B cell (primary cell): ENCODE data around the gene BLOC1S2. TPM values are rescaled to one million over a fixed set of nuclear protein-coding genes. Genes with fewer than 3 reads are reported as not detected.

Source experiments
- ATAC-seq: fragments of 200-7000 bp; cut with Tn5 transposase; one replicate; pipeline ENCODE4 v1.10.0; 2021; ENCODE audit warnings: low read depth, mild to moderate bottlenecking, moderate number of reproducible peaks, moderate library complexity
- CTCF ChIA-PET: fragments of 350-600 bp; sonication (Branson Sonifier 250); formaldehyde crosslinking; loops from one replicate; lab custom pipeline; 2021; ENCODE audit warnings: antibody characterized with exemption, inconsistent platforms; lab: Charles Lee
- POLR2A ChIA-PET: fragments of 350-600 bp; sonication (Branson Sonifier 250); formaldehyde crosslinking; loops from one replicate; lab custom pipeline; 2021; ENCODE audit warnings: antibody characterized with exemption; lab: Charles Lee
- DNase-seq: peaks from one replicate; pipeline ENCODE4 v3.0.0; 2013
- H2AFZ ChIP-seq: 2 replicates; pipeline ENCODE4 v1.6.1; 2012; ENCODE audit warnings: mild to moderate bottlenecking, low read depth, low read length; ENCODE audit not compliant: insufficient read depth, poor library complexity, severe bottlenecking
- H3K27ac ChIP-seq, 2 donors: 1 replicate in 1 of 2; 2 replicates in 1 of 2; pipeline ENCODE4 v1.5.1; 2012 to 2013; ENCODE audit warnings: low read length in 2 of 2, mild to moderate bottlenecking in 2 of 2, moderate library complexity in 1 of 2
- H3K27me3 ChIP-seq, 4 experiments: fragments of 200-600 bp in 1 of 4; sonication (generic) in 1 of 4; replicated peaks in 1 of 4; 1 replicate in 2 of 4; 2 replicates in 2 of 4; pipeline versions ENCODE4 v1.6.1 to v1.7.0; 2013 to 2016; ENCODE audit warnings: low read length in 3 of 4, mild to moderate bottlenecking in 2 of 4, mixed read lengths in 1 of 4, moderate library complexity in 1 of 4; ENCODE audit not compliant: insufficient read depth in 4 of 4, control insufficient read depth in 3 of 4; ENCODE audit errors: control extremely low read depth in 1 of 4
- H3K36me3 ChIP-seq, 2 experiments: replicated peaks in 1 of 2; 1 replicate in 1 of 2; 2 replicates in 1 of 2; pipeline versions ENCODE4 v1.6.1 to v1.7.1; 2013; ENCODE audit warnings: low read length in 1 of 2; ENCODE audit not compliant: insufficient read depth in 2 of 2, control insufficient read depth in 1 of 2; ENCODE audit errors: control extremely low read depth in 1 of 2, extremely low read depth in 1 of 2
- H3K4me1 ChIP-seq, 2 donors: fragments of 200-600 bp in 1 of 2; sonication (generic) in 1 of 2; 1 replicate in 1 of 2; 2 replicates in 1 of 2; pipeline versions ENCODE4 v1.5.1 to v1.6.1; 2013 to 2017; ENCODE audit warnings: low read length in 2 of 2; ENCODE audit not compliant: control insufficient read depth in 2 of 2, insufficient read depth in 2 of 2
- H3K4me2 ChIP-seq: replicated peaks from 2 replicates; pipeline ENCODE3; 2012; ENCODE audit warnings: mild to moderate bottlenecking, low read depth, low read length; ENCODE audit not compliant: poor library complexity, severe bottlenecking
- H3K4me3 ChIP-seq, 5 experiments: fragments of 200-600 bp in 1 of 5; sonication (generic) in 1 of 5; 1 replicate in 3 of 5; 2 replicates in 2 of 5; pipeline versions ENCODE4 v1.5.1 to v1.7.0; 2011 to 2016; ENCODE audit warnings: low read length in 4 of 5, mild to moderate bottlenecking in 4 of 5, low read depth in 2 of 5, control low read depth in 1 of 5, moderate library complexity in 1 of 5; ENCODE audit not compliant: insufficient read depth in 1 of 5; ENCODE audit errors: control extremely low read depth in 1 of 5, extremely low read depth in 1 of 5
- H3K79me2 ChIP-seq: fragments of 200-600 bp; sonication (generic); one replicate; pipeline ENCODE4 v1.6.0; 2016; ENCODE audit warnings: low read length; ENCODE audit not compliant: control insufficient read depth, insufficient read depth
- H3K9ac ChIP-seq: fragments of 200-600 bp; sonication (generic); 2 replicates; pipeline ENCODE4 v1.6.1; 2017; ENCODE audit warnings: mild to moderate bottlenecking, low read length, moderate library complexity
- H3K9me3 ChIP-seq, 3 donors: one replicate each; pipeline versions ENCODE4 v1.6.1 to v1.7.1; 2013; ENCODE audit warnings: low read length in 2 of 3; ENCODE audit not compliant: control insufficient read depth in 2 of 3, insufficient read depth in 1 of 3; ENCODE audit errors: control extremely low read depth in 1 of 3
- H4K20me1 ChIP-seq: 2 replicates; pipeline ENCODE4 v1.6.0; 2012; ENCODE audit warnings: mild to moderate bottlenecking, low read length; ENCODE audit not compliant: insufficient read depth, control insufficient read depth, poor library complexity, severe bottlenecking
- H3K27ac Mint-ChIP-seq: one replicate; pipeline ENCODE4 v1.8.0; 2021; ENCODE audit warnings: mixed read lengths
- H3K27me3 Mint-ChIP-seq: one replicate; pipeline ENCODE4 v1.8.0; 2021; ENCODE audit warnings: mixed read lengths
- H3K4me1 Mint-ChIP-seq: one replicate; pipeline ENCODE4 v1.8.0; 2021; ENCODE audit warnings: mixed read lengths
- H3K4me3 Mint-ChIP-seq: one replicate; pipeline ENCODE4 v1.8.0; 2021; ENCODE audit warnings: mixed read lengths
- H3K9me3 Mint-ChIP-seq: one replicate; pipeline ENCODE4 v1.8.0; 2022; ENCODE audit warnings: mixed read lengths; ENCODE audit not compliant: insufficient read depth
- EZH2 ChIP-seq: IDR thresholded peaks from 2 replicates; pipeline ENCODE4 v1.6.1; 2012; ENCODE audit warnings: borderline replicate concordance, low read depth, mild to moderate bottlenecking, moderate library complexity, low read length; ENCODE audit not compliant: insufficient read depth, poor library complexity, severe bottlenecking
- WGBS: methylation state at CpG from one replicate; pipeline ENCODE4 v1.1.5; 2013; ENCODE audit warnings: missing lambda C conversion rate; ENCODE audit not compliant: insufficient coverage; 5-methylcytosine and 5-hydroxymethylcytosine counted together
- intact Hi-C: fragments of 100-400 bp; cut with micrococcal nuclease; formaldehyde crosslinking; loops from one replicate; pipeline ENCODE4 v1.10.0; 2022
- polyA plus RNA-seq: library from polyadenylated mRNA; depleted of rRNA; stranded (reverse); fragments of >200 nt; gene quantifications from 2 replicates; pipeline ENCODE4 v1.2.3, GENCODE V29; 2012
- total RNA-seq, 2 donors: library from RNA; stranded (reverse); fragments of 120-200 nt in 1 of 2; gene quantifications; 1 replicate in 1 of 2; 2 replicates in 1 of 2; pipeline versions ENCODE4 v1.2.3 to v1.2.4, GENCODE V29; 2013 to 2022
- TF ChIP-seq, protein P1 (sequence below): fragments of 200-600 bp; IDR thresholded peaks from one replicate; pipeline ENCODE4 v1.8.0; 2022; ENCODE audit warnings: antibody characterized with exemption, mild to moderate bottlenecking

Gene BLOC1S2
- total and polyA plus RNA-seq, 2 donors (not counting 1 experiment from before 2014, with no cell fraction given) = 47.2 to 48.7 TPM

- peak overlapping the region; percentile 91 for H3K27ac Mint-ChIP-seq
- CTCF ChIA-PET = interaction anchor here (1.1 to 4.3 kb wide), 5 partner anchors 11 to 106 kb away, joined by 3 to 37 read pairs (median 6); partner anchors contain the start of gene BLOC1S2
- WGBS = 37% methylated on average over 7 of the region's 8 CpGs
- H3K9me3 ChIP-seq = no peaks in the 10 kb centered on the region
- peaks cover 29% of the 10 kb centered on the region for H3K4me1 Mint-ChIP-seq
- peak overlapping the region; percentile 23 for H3K9ac ChIP-seq
- no peaks in the 10 kb centered on the region for H3K9me3 Mint-ChIP-seq
- H3K4me3 Mint-ChIP-seq = peak overlapping the region; percentile 60
- peaks cover 22 to 23% of the 10 kb centered on the region in 2 donors for H3K4me1 ChIP-seq
- intact Hi-C loops = loop anchor here (1.0 to 2.0 kb wide), 5 partner anchors 11 to 98 kb away; partner anchors contain the start of genes BLOC1S2, CHUK and SCD
- H4K20me1 ChIP-seq = no peaks in the 10 kb centered on the region
- peaks cover 15% of the 10 kb centered on the region for H3K27me3 Mint-ChIP-seq
- H3K79me2 ChIP-seq = no peaks in the 10 kb centered on the region
- peak overlapping the region in 2 of 5 experiments; percentile 19 to 28 for H3K4me3 ChIP-seq
- peak overlapping the region; percentile 62 for H2AFZ ChIP-seq
- ATAC-seq (peak; percentile 100), DNase-seq (peak; percentile 90)
- H3K27ac ChIP-seq = peak overlapping the region; percentile 77 to 92
- peak overlapping the region; percentile 63 for H3K4me2 ChIP-seq
- POLR2A ChIA-PET = interaction anchor here (2.1 kb wide), 1 partner anchor 41 kb away, joined by 8 read pairs; the partner anchor contains the start of gene BLOC1S2
- H3K27me3 ChIP-seq = peaks cover 0 to 3% (median 0%) of the 10 kb centered on the region in 4 experiments
- TF ChIP-seq, protein P1, sequence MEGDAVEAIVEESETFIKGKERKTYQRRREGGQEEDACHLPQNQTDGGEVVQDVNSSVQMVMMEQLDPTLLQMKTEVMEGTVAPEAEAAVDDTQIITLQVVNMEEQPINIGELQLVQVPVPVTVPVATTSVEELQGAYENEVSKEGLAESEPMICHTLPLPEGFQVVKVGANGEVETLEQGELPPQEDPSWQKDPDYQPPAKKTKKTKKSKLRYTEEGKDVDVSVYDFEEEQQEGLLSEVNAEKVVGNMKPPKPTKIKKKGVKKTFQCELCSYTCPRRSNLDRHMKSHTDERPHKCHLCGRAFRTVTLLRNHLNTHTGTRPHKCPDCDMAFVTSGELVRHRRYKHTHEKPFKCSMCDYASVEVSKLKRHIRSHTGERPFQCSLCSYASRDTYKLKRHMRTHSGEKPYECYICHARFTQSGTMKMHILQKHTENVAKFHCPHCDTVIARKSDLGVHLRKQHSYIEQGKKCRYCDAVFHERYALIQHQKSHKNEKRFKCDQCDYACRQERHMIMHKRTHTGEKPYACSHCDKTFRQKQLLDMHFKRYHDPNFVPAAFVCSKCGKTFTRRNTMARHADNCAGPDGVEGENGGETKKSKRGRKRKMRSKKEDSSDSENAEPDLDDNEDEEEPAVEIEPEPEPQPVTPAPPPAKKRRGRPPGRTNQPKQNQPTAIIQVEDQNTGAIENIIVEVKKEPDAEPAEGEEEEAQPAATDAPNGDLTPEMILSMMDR = no peak
- no peak for TF ChIP-seq EZH2
- H3K36me3 ChIP-seq = no peaks in the 10 kb centered on the region
These were observed 40.7 kb upstream of the BLOC1S2 start for GRCh38 chr10:100327007-100327717.

- Mint-ChIP-seq H3K4me1 (peaks cover 29% of the 10 kb centered on the region), H3K27me3 (peaks cover 2% of the 10 kb centered on the region), H3K27ac (peak overlapping the region; percentile 61), H3K9me3 (no peaks in the 10 kb centered on the region), H3K4me3 (no peak overlapping the region)
- Histone ChIP-seq H3K9ac (no peak overlapping the region), H3K36me3 (no peaks in the 10 kb centered on the region), H3K27me3 (peaks cover 0 to under 1% (median 0%) of the 10 kb centered on the region in 4 experiments), H3K4me1 (peaks cover 22 to 23% of the 10 kb centered on the region in 2 donors), H4K20me1 (no peaks in the 10 kb centered on the region), H2AFZ (no peak overlapping the region), H3K4me3 (no peak overlapping the region), H3K4me2 (no peak overlapping the region), H3K9me3 (no peaks in the 10 kb centered on the region), H3K79me2 (no peaks in the 10 kb centered on the region), H3K27ac (peak overlapping the region in 1 of 2 donors; percentile 92)
- WGBS = 79% methylated on average over 5 of the region's 7 CpGs
- DNase-seq (no peak), ATAC-seq (no peak)
- no peak for TF ChIP-seq EZH2
- TF ChIP-seq, protein P1 = no peak
- CTCF ChIA-PET = interaction anchor here (2.4 to 4.3 kb wide), 2 partner anchors 13 to 108 kb away, joined by 12 to 37 read pairs; no protein-coding TSS in a partner anchor
- POLR2A ChIA-PET = no interaction called here
- intact Hi-C loops = no loop called here
These were observed 38.7 kb upstream of the BLOC1S2 start for GRCh38 chr10:100325158-100325557.
